Activated CD8-positive, alpha-beta memory T cell treated with anti-CD3 and anti-CD28 coated beads, Interleukin-2, amount 10 ng/mL, durations not matched to agents 7 days and 5 days (primary cell): ENCODE data around the gene TSPAN18. TPM values are rescaled to one million over a fixed set of nuclear protein-coding genes. Genes with fewer than 3 reads are reported as not detected.

Source experiments
- ATAC-seq: fragments of 150-1000 bp; cut with Tn5 transposase; one replicate; pipeline ENCODE4 v1.10.0; 2021; ENCODE audit warnings: moderate library complexity
- CTCF ChIA-PET: fragments of 350-600 bp; sonication (Branson Sonifier 250); formaldehyde crosslinking; loops from one replicate; lab custom pipeline; 2021; ENCODE audit warnings: antibody characterized with exemption; lab: Charles Lee
- DNase-seq: peaks from one replicate; pipeline ENCODE4 v3.0.0-alpha.2; 2020
- H3K27ac Mint-ChIP-seq: one replicate; pipeline ENCODE4 v1.8.0; 2021; ENCODE audit warnings: mild to moderate bottlenecking, mixed read lengths
- H3K27me3 Mint-ChIP-seq: one replicate; pipeline ENCODE4 v1.8.0; 2021; ENCODE audit warnings: mixed read lengths
- H3K36me3 Mint-ChIP-seq: one replicate; pipeline ENCODE4 v1.8.0; 2021; ENCODE audit warnings: mild to moderate bottlenecking, mixed read lengths
- H3K4me1 Mint-ChIP-seq: one replicate; pipeline ENCODE4 v1.8.0; 2021; ENCODE audit warnings: mixed read lengths
- H3K4me3 Mint-ChIP-seq: one replicate; pipeline ENCODE4 v1.8.0; 2021; ENCODE audit warnings: mild to moderate bottlenecking, moderate library complexity, mixed read lengths
- H3K9me3 Mint-ChIP-seq: one replicate; pipeline ENCODE4 v1.8.0; 2022; ENCODE audit warnings: low read depth, mixed read lengths
- total RNA-seq, 2 experiments: library from RNA; stranded (reverse); gene quantifications; one replicate each; pipeline ENCODE4 v1.2.3, GENCODE V29; 2021

Gene TSPAN18
- total RNA-seq, 2 experiments from 2014 or later = 3.8 to 6.1 TPM

DNA sequence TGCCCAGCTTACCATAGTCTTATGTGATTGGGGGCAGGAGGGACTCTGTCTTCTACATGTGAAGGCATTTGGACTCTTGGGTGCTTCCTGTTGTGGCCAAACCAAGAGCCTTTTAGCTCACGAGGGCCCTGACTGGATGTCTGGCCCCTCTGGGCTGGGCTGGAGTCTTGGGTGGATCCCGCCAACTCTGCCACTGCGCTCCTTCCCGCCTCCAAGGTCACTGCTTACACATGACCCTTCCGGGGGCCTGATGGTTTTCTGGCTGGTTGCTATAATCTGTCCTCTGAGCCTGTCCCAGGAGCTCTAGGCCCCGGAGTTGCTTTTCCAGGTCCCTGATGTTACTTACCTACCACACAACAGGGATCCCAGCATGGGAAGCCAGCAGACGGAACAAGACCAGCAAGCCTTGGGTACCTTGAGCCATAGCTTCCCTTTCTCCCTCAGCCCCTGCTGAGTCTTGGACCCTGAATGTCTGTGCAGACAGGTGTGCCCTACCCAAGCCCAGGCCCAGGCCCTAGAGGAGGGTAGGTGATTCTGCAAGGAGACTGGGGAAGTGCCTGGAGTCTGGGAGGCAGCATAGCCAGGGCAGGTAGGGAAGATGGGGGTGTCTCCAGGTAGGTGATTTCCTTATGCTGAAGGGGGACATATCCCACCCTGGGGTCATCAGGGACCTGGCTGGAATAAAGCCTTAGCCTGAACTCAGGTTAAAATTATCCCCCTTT lies 100.3 kb downstream of the TSPAN18 start:
- CTCF ChIA-PET = interaction anchor here (0.9 kb wide), 1 partner anchor 84 kb away, joined by 3 read pairs; no protein-coding TSS in a partner anchor
- peaks cover 10% of the 10 kb centered on the region for H3K27me3 Mint-ChIP-seq
- ATAC-seq (no peak), DNase-seq (no peak)
- H3K36me3 Mint-ChIP-seq = no peaks in the 10 kb centered on the region
- no peak overlapping the region for H3K4me3 Mint-ChIP-seq
- H3K4me1 Mint-ChIP-seq = peaks cover 4% of the 10 kb centered on the region
- H3K27ac Mint-ChIP-seq = no peak overlapping the region
- H3K9me3 Mint-ChIP-seq = no peaks in the 10 kb centered on the region

GRCh38 chr11:44828296-44828695 lies 101.5 kb downstream of the TSPAN18 start:
- Mint-ChIP-seq H3K4me3 (no peak overlapping the region), H3K4me1 (peaks cover 4% of the 10 kb centered on the region), H3K27me3 (peaks cover 18% of the 10 kb centered on the region), H3K9me3 (no peaks in the 10 kb centered on the region), H3K27ac (no peak overlapping the region), H3K36me3 (no peaks in the 10 kb centered on the region)
- ATAC-seq (no peak), DNase-seq (no peak)
- CTCF ChIA-PET = no interaction called here

- no peak for ATAC-seq
- H3K4me1 Mint-ChIP-seq = peaks cover 4% of the 10 kb centered on the region
- CTCF ChIA-PET = interaction anchor here (0.7 kb wide), 1 partner anchor 81 kb away, joined by 3 read pairs; no protein-coding TSS in a partner anchor
- no peak overlapping the region for H3K4me3 Mint-ChIP-seq
- H3K27me3 Mint-ChIP-seq = peaks cover 25% of the 10 kb centered on the region
- H3K36me3 Mint-ChIP-seq = no peaks in the 10 kb centered on the region
- no peak overlapping the region for H3K27ac Mint-ChIP-seq
- no peaks in the 10 kb centered on the region for H3K9me3 Mint-ChIP-seq
- no peak for DNase-seq
Observed at GRCh38 chr11:44829838-44830237, 103.1 kb downstream of the TSPAN18 start.

DNA sequence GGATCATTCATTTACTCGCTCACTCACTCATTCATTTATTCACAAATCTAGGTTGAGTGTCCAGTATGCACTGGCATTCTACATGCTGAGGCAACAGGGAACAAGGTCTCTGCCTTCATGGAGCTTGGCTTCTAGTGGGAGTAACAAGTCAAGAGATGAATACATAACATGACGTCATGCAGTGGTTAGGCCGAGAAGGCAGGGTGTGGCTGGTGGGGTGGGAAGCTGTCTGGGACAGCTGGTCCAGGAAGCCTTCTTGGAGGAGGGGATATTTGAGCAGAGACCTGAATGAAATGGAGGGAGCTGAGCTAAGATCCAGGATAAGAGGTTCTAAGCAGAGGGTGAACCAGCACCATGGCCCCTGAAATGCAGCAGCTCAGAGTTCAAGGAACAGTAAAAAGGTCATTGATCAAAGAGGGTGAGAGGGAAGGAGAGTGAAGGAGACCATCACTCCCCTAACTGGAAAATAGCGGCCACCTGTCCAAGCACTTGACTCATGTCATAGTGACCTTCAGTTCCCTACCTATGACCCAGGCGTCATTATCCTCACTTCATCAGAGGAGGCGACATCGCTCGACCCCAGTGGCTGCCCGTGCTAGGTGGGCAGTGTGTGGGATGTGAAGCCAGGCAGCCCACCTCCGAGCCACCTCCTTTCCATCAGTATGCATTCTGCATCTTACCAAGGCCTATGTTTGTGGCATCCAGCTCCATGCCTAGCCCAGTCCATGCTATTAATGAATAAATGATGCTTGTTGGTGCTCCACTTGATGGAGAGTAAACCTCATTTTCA lies 105.0 kb downstream of the TSPAN18 start:
- ATAC-seq = no peak
- H3K27ac Mint-ChIP-seq = no peak overlapping the region
- CTCF ChIA-PET = interaction anchor here (1.3 kb wide), 1 partner anchor 10 kb away, joined by 3 read pairs; no protein-coding TSS in a partner anchor

GRCh38 chr11:44832452-44832851 lies 105.7 kb downstream of the TSPAN18 start:
- ATAC-seq (no peak), DNase-seq (no peak)
- Mint-ChIP-seq H3K4me3 (no peak overlapping the region), H3K4me1 (peaks cover 4% of the 10 kb centered on the region), H3K27ac (no peak overlapping the region), H3K36me3 (no peaks in the 10 kb centered on the region), H3K27me3 (peaks cover 44% of the 10 kb centered on the region), H3K9me3 (peaks cover 3% of the 10 kb centered on the region)
- CTCF ChIA-PET = no interaction called here

More for the DNA sequence above, 105.0 kb downstream of the TSPAN18 start:
- no peak for DNase-seq
- Mint-ChIP-seq H3K27me3 (peaks cover 37% of the 10 kb centered on the region), H3K4me3 (no peak overlapping the region), H3K4me1 (peaks cover 4% of the 10 kb centered on the region), H3K36me3 (no peaks in the 10 kb centered on the region), H3K9me3 (no peaks in the 10 kb centered on the region)

DNA sequence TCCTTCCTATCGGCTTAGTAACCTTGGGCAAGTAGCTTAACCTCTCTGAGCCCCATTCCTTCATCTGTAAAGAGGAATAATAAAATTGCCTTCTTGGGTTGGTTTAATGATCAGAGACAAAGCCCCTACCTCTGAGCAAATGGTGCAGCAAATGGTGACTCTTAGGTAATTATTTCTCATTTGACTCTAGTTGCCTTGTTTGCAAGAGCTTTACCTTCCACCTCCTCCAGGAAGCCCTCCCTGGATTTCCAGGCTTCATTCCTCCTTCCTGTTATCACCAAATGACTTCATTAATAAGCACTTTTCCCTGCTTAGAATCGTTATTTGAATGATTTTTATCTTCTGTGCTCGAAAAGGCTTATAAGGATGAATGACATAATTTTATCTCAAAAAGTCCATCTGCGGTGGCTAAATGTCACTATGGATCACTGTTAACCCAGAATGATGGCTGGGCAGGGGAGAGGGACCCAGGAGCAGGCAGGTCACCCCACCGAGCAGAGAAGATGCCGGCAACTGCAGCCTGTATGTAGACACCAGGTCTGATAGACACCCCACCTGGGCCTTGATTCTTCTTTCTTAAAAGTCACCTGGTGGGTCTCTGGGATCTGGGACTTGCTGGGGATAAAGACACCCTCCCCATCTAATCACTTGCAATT lies 106.6 kb downstream of the TSPAN18 start:
- no peak for ATAC-seq
- Mint-ChIP-seq H3K4me3 (no peak overlapping the region), H3K27ac (no peak overlapping the region), H3K4me1 (peaks cover 4% of the 10 kb centered on the region), H3K36me3 (no peaks in the 10 kb centered on the region), H3K27me3 (peaks cover 44% of the 10 kb centered on the region), H3K9me3 (peaks cover 3% of the 10 kb centered on the region)
- DNase-seq = no peak
- CTCF ChIA-PET = interaction anchor here (0.9 kb wide), 1 partner anchor 78 kb away, joined by 3 read pairs; no protein-coding TSS in a partner anchor

GRCh38 chr11:44833877-44834452 lies 107.2 kb downstream of the TSPAN18 start:
- Mint-ChIP-seq H3K4me1 (peaks cover 4% of the 10 kb centered on the region), H3K9me3 (peaks cover 3% of the 10 kb centered on the region), H3K27me3 (peaks cover 44% of the 10 kb centered on the region), H3K36me3 (no peaks in the 10 kb centered on the region), H3K27ac (no peak overlapping the region), H3K4me3 (no peak overlapping the region)
- CTCF ChIA-PET = interaction anchor here (0.9 kb wide), 1 partner anchor 78 kb away, joined by 3 read pairs; no protein-coding TSS in a partner anchor
- DNase-seq = no peak
- no peak for ATAC-seq

- Mint-ChIP-seq H3K36me3 (no peaks in the 10 kb centered on the region), H3K4me3 (no peak overlapping the region), H3K27ac (no peak overlapping the region), H3K27me3 (peaks cover 44% of the 10 kb centered on the region), H3K9me3 (peaks cover 3% of the 10 kb centered on the region), H3K4me1 (peaks cover 4% of the 10 kb centered on the region)
- ATAC-seq (no peak), DNase-seq (no peak)
- CTCF ChIA-PET = interaction anchor here (1.8 kb wide), 1 partner anchor 59 kb away, joined by 5 read pairs; no protein-coding TSS in a partner anchor
Observed at GRCh38 chr11:44834846-44835245, 108.1 kb downstream of the TSPAN18 start.

DNA sequence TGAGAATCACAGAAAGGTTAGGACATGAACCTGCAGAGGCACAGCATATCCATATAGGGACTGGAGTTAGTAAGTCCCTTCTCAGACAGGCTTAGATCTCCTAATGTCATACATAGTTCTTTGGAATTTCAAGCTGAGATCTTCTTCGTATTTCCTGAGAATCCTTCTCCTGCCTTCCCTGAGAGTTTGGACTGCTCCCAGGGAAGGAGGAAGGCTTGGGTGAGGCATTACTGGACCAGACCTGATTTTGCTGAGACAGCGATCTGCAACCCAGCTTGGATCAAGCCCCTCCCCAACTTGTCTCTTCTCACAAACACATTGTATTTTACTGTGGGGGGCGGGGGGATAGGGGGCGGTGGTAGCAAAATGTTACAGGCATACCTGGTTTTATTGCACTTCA lies 108.5 kb downstream of the TSPAN18 start:
- no peak overlapping the region for H3K27ac Mint-ChIP-seq
- CTCF ChIA-PET = interaction anchor here (1.8 kb wide), 1 partner anchor 60 kb away, joined by 5 read pairs; no protein-coding TSS in a partner anchor
- H3K4me3 Mint-ChIP-seq = no peak overlapping the region
- DNase-seq (no peak), ATAC-seq (no peak)
- H3K4me1 Mint-ChIP-seq = peaks cover 4% of the 10 kb centered on the region
- H3K9me3 Mint-ChIP-seq = peaks cover 3% of the 10 kb centered on the region
- peaks cover 39% of the 10 kb centered on the region for H3K27me3 Mint-ChIP-seq
- no peaks in the 10 kb centered on the region for H3K36me3 Mint-ChIP-seq

GRCh38 chr11:44835938-44836337 lies 109.2 kb downstream of the TSPAN18 start:
- Mint-ChIP-seq H3K4me3 (no peak overlapping the region), H3K36me3 (no peaks in the 10 kb centered on the region), H3K4me1 (peaks cover 4% of the 10 kb centered on the region), H3K27me3 (peaks cover 41% of the 10 kb centered on the region), H3K27ac (no peak overlapping the region), H3K9me3 (peaks cover 3% of the 10 kb centered on the region)
- CTCF ChIA-PET = interaction anchor here (1.8 kb wide), 1 partner anchor 60 kb away, joined by 5 read pairs; no protein-coding TSS in a partner anchor
- DNase-seq = no peak
- no peak for ATAC-seq

DNA sequence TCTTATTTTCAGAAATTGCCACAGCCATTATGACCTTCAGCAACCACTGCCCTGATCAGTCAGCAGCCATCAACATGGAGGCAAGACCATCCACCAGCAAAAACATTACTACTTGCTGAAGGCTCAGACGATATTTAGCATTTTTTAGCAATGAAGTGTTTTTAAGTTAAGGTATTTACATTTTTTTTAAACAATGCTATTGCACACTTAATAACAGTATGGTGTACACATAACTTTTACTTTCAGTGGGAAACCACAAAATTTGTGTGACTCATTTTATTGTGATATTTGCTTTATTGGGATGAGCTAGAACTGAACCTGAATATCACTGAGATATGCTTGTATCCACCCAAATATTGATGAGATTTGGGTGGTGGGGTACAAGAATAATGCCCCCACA lies 110.9 kb downstream of the TSPAN18 start:
- CTCF ChIA-PET = no interaction called here
- peaks cover 46% of the 10 kb centered on the region for H3K27me3 Mint-ChIP-seq
- no peak overlapping the region for H3K27ac Mint-ChIP-seq
- H3K9me3 Mint-ChIP-seq = peaks cover 3% of the 10 kb centered on the region
- H3K4me1 Mint-ChIP-seq = no peaks in the 10 kb centered on the region
- no peak overlapping the region for H3K4me3 Mint-ChIP-seq
- H3K36me3 Mint-ChIP-seq = no peaks in the 10 kb centered on the region
- no peak for ATAC-seq
- DNase-seq = no peak

GRCh38 chr11:44839458-44840084 lies 112.8 kb downstream of the TSPAN18 start:
- CTCF ChIA-PET = no interaction called here
- Mint-ChIP-seq H3K36me3 (no peaks in the 10 kb centered on the region), H3K4me3 (no peak overlapping the region), H3K4me1 (no peaks in the 10 kb centered on the region), H3K27ac (no peak overlapping the region), H3K9me3 (peaks cover 3% of the 10 kb centered on the region), H3K27me3 (peaks cover 41% of the 10 kb centered on the region)
- ATAC-seq (no peak), DNase-seq (no peak)
